ENCODE data around the gene CIRBP. TPM values are rescaled to one million over a fixed set of nuclear protein-coding genes. Genes with fewer than 3 reads are reported as not detected.
A peak's percentile ranks its signal among the peaks of the same experiment; 100 is the strongest.

CIRBP gene
- total RNA-seq, 1 experiment from 2014 or later = 141 TPM

- Histone ChIP-seq H3K4me1 (ENCODE audit: low read length) (peaks cover 58% of the 10 kb centered on the region), H3K9ac (ENCODE audit: low read length) (peak overlapping the region; percentile 99), H3K4me3 (ENCODE audit: low read length) (peak overlapping the region; percentile 92), H2AFZ (ENCODE audit: low read length) (no peak overlapping the region), H3K4me2 (ENCODE audit: low read depth, low read length, poor library complexity, severe bottlenecking) (peak overlapping the region; percentile 95), H3K27ac (ENCODE audit: low read length) (peak overlapping the region; percentile 97), H3K9me3 (ENCODE audit: low read length) (no peaks in the 10 kb centered on the region), H3K36me3 (ENCODE audit: insufficient read depth, low read length) (peaks cover 25% of the 10 kb centered on the region), H3K79me2 (ENCODE audit: low read length) (peaks cover 26% of the 10 kb centered on the region), H3K9me2 (replicated peaks; ENCODE audit: insufficient read depth, low read length) (no peaks in the 10 kb centered on the region), H4K20me1 (ENCODE audit: insufficient read depth, low read depth, low read length) (peaks cover 26% of the 10 kb centered on the region), H3K27me3 (ENCODE audit: low read length) (no peaks in the 10 kb centered on the region)
- peak; percentile 87 for DNase-seq
These were observed 18.5 kb upstream of the CIRBP start for GRCh38 chr19:1250437-1251260.

- Histone ChIP-seq H3K9ac (ENCODE audit: low read length) (peak overlapping the region; percentile 99), H3K4me1 (ENCODE audit: low read length) (peaks cover 59% of the 10 kb centered on the region), H3K9me2 (replicated peaks; ENCODE audit: insufficient read depth, low read length) (no peaks in the 10 kb centered on the region), H3K27me3 (ENCODE audit: low read length) (no peaks in the 10 kb centered on the region), H4K20me1 (ENCODE audit: insufficient read depth, low read depth, low read length) (peaks cover 28% of the 10 kb centered on the region), H3K4me3 (ENCODE audit: low read length) (peak overlapping the region; percentile 92), H3K9me3 (ENCODE audit: low read length) (no peaks in the 10 kb centered on the region), H2AFZ (ENCODE audit: low read length) (no peak overlapping the region), H3K27ac (ENCODE audit: low read length) (peak overlapping the region; percentile 97), H3K36me3 (ENCODE audit: insufficient read depth, low read length) (peaks cover 25% of the 10 kb centered on the region), H3K79me2 (ENCODE audit: low read length) (peaks cover 26% of the 10 kb centered on the region), H3K4me2 (ENCODE audit: low read depth, low read length, poor library complexity, severe bottlenecking) (peak overlapping the region; percentile 95)
- peak; percentile 83 for DNase-seq
These were observed 17.6 kb upstream of the CIRBP start for GRCh38 chr19:1251330-1252220.

GRCh38 chr19:1252221-1252820 is 16.8 kb upstream of the CIRBP start:
- H3K9me3 ChIP-seq (ENCODE audit: low read length) = no peaks in the 10 kb centered on the region
- H3K36me3 ChIP-seq (ENCODE audit: insufficient read depth, low read length) = peaks cover 25% of the 10 kb centered on the region
- H3K9ac ChIP-seq (ENCODE audit: low read length) = peak overlapping the region; percentile 99
- peaks cover 26% of the 10 kb centered on the region for H3K79me2 ChIP-seq (ENCODE audit: low read length)
- peak overlapping the region; percentile 92 for H3K4me3 ChIP-seq (ENCODE audit: low read length)
- H3K9me2 ChIP-seq (replicated peaks; ENCODE audit: insufficient read depth, low read length) = no peaks in the 10 kb centered on the region
- DNase-seq = peak; percentile 50
- H3K27ac ChIP-seq (ENCODE audit: low read length) = peak overlapping the region; percentile 97
- no peaks in the 10 kb centered on the region for H3K27me3 ChIP-seq (ENCODE audit: low read length)
- H2AFZ ChIP-seq (ENCODE audit: low read length) = no peak overlapping the region
- H4K20me1 ChIP-seq (ENCODE audit: insufficient read depth, low read depth, low read length) = peaks cover 28% of the 10 kb centered on the region
- H3K4me1 ChIP-seq (ENCODE audit: low read length) = peaks cover 66% of the 10 kb centered on the region
- H3K4me2 ChIP-seq (ENCODE audit: low read depth, low read length, poor library complexity, severe bottlenecking) = peak overlapping the region; percentile 95

- H3K27ac ChIP-seq (ENCODE audit: low read length) = peak overlapping the region; percentile 97
- peaks cover 26% of the 10 kb centered on the region for H3K79me2 ChIP-seq (ENCODE audit: low read length)
- peaks cover 70% of the 10 kb centered on the region for H3K4me1 ChIP-seq (ENCODE audit: low read length)
- no peaks in the 10 kb centered on the region for H3K9me2 ChIP-seq (replicated peaks; ENCODE audit: insufficient read depth, low read length)
- no peak overlapping the region for H2AFZ ChIP-seq (ENCODE audit: low read length)
- peak overlapping the region; percentile 92 for H3K4me3 ChIP-seq (ENCODE audit: low read length)
- H3K9me3 ChIP-seq (ENCODE audit: low read length) = no peaks in the 10 kb centered on the region
- H3K9ac ChIP-seq (ENCODE audit: low read length) = peak overlapping the region; percentile 99
- H3K27me3 ChIP-seq (ENCODE audit: low read length) = no peaks in the 10 kb centered on the region
- peak overlapping the region; percentile 95 for H3K4me2 ChIP-seq (ENCODE audit: low read depth, low read length, poor library complexity, severe bottlenecking)
- peaks cover 25% of the 10 kb centered on the region for H3K36me3 ChIP-seq (ENCODE audit: insufficient read depth, low read length)
- DNase-seq = peak; percentile 87
- peaks cover 28% of the 10 kb centered on the region for H4K20me1 ChIP-seq (ENCODE audit: insufficient read depth, low read depth, low read length)
These were observed 16.2 kb upstream of the CIRBP start for GRCh38 chr19:1252821-1253513.

GRCh38 chr19:1253514-1254080 is 15.5 kb upstream of the CIRBP start:
- H3K4me3 ChIP-seq (ENCODE audit: low read length) = peak overlapping the region; percentile 17; the same call in 1 of the 2 replicates
- no peak overlapping the region for H2AFZ ChIP-seq (ENCODE audit: low read length)
- DNase-seq = no peak
- peaks cover 74% of the 10 kb centered on the region for H3K4me1 ChIP-seq (ENCODE audit: low read length)
- H3K27ac ChIP-seq (ENCODE audit: low read length) = peak overlapping the region; percentile 97
- peak overlapping the region; percentile 60 for H3K9ac ChIP-seq (ENCODE audit: low read length)
- no peaks in the 10 kb centered on the region for H3K9me2 ChIP-seq (replicated peaks; ENCODE audit: insufficient read depth, low read length)
- H3K79me2 ChIP-seq (ENCODE audit: low read length) = peaks cover 26% of the 10 kb centered on the region
- H3K4me2 ChIP-seq (ENCODE audit: low read depth, low read length, poor library complexity, severe bottlenecking) = peak overlapping the region; percentile 95
- peaks cover 25% of the 10 kb centered on the region for H3K36me3 ChIP-seq (ENCODE audit: insufficient read depth, low read length)
- peaks cover 28% of the 10 kb centered on the region for H4K20me1 ChIP-seq (ENCODE audit: insufficient read depth, low read depth, low read length)
- H3K27me3 ChIP-seq (ENCODE audit: low read length) = no peaks in the 10 kb centered on the region
- H3K9me3 ChIP-seq (ENCODE audit: low read length) = no peaks in the 10 kb centered on the region

GRCh38 chr19:1254081-1254527 is 15.0 kb upstream of the CIRBP start:
- H3K27ac ChIP-seq (ENCODE audit: low read length) = peak overlapping the region; percentile 97; the same call in 1 of the 2 replicates
- no peak for DNase-seq
- no peaks in the 10 kb centered on the region for H3K9me2 ChIP-seq (replicated peaks; ENCODE audit: insufficient read depth, low read length)
- H3K4me2 ChIP-seq (ENCODE audit: low read depth, low read length, poor library complexity, severe bottlenecking) = no peak overlapping the region
- H3K9ac ChIP-seq (ENCODE audit: low read length) = peak overlapping the region; percentile 32
- no peak overlapping the region for H3K4me3 ChIP-seq (ENCODE audit: low read length)
- peaks cover 25% of the 10 kb centered on the region for H3K36me3 ChIP-seq (ENCODE audit: insufficient read depth, low read length)
- H4K20me1 ChIP-seq (ENCODE audit: insufficient read depth, low read depth, low read length) = peaks cover 28% of the 10 kb centered on the region
- no peak overlapping the region for H2AFZ ChIP-seq (ENCODE audit: low read length)
- H3K27me3 ChIP-seq (ENCODE audit: low read length) = no peaks in the 10 kb centered on the region
- H3K79me2 ChIP-seq (ENCODE audit: low read length) = peaks cover 26% of the 10 kb centered on the region
- peaks cover 79% of the 10 kb centered on the region for H3K4me1 ChIP-seq (ENCODE audit: low read length)
- H3K9me3 ChIP-seq (ENCODE audit: low read length) = no peaks in the 10 kb centered on the region

- Histone ChIP-seq H3K9me2 (replicated peaks; ENCODE audit: insufficient read depth, low read length) (no peaks in the 10 kb centered on the region), H2AFZ (ENCODE audit: low read length) (no peak overlapping the region), H3K36me3 (ENCODE audit: insufficient read depth, low read length) (peaks cover 25% of the 10 kb centered on the region), H3K9me3 (ENCODE audit: low read length) (no peaks in the 10 kb centered on the region), H3K79me2 (ENCODE audit: low read length) (peaks cover 26% of the 10 kb centered on the region), H3K4me3 (ENCODE audit: low read length) (no peak overlapping the region), H3K4me1 (ENCODE audit: low read length) (peaks cover 84% of the 10 kb centered on the region), H3K4me2 (ENCODE audit: low read depth, low read length, poor library complexity, severe bottlenecking) (no peak overlapping the region), H3K9ac (ENCODE audit: low read length) (peak overlapping the region; percentile 32), H4K20me1 (ENCODE audit: insufficient read depth, low read depth, low read length) (peaks cover 28% of the 10 kb centered on the region), H3K27ac (ENCODE audit: low read length) (peak overlapping the region; percentile 42; the same call in 1 of the 2 replicates), H3K27me3 (ENCODE audit: low read length) (no peaks in the 10 kb centered on the region)
- DNase-seq = no peak
These were observed 14.5 kb upstream of the CIRBP start for GRCh38 chr19:1254530-1255185.

Measured in Karpas-422 (cell line).